Measurements from ENCODE around the gene UST. TPM values are rescaled to one million over a fixed set of nuclear protein-coding genes. Genes with fewer than 3 reads are reported as not detected.

The UST gene
- total and polyA plus RNA-seq, 2 of the 8 experiments (the other 6 are each of a cell fraction or from before 2014, with no cell fraction given), result 13.5 to 34.5 TPM

DNA sequence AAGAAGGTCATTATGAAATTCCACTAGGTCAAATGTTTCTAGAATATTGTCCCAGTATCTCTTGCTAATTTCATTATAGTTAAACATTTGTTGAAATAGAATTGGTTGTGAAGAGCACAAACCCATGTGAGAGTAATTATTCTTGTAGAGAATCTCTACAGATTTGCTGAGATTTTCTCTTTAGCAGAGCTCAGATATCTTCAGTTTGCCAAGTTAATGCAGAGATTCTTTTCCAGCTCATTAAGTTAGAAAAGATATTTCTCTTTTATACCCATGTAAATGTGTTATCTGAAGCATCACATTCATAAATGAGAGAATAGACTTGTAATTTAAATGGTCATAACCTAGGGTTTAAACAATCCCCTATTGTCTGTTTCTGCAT lies 338.7 kb downstream of the UST start:
- Histone ChIP-seq H3K27ac (ENCODE audit: low read depth, low read length) (no peak overlapping the region), H3K9me3 (ENCODE audit: insufficient read depth in 2 of 2, low read depth in 1 of 2, low read length in 1 of 2) (no peaks in the 10 kb centered on the region), H3K56ac (replicated peaks; ENCODE audit: insufficient read length, low read depth, low read length) (no peak overlapping the region), H3K14ac (ENCODE audit: insufficient read length) (no peak overlapping the region), H3K79me1 (ENCODE audit: low read depth, low read length) (no peaks in the 10 kb centered on the region; the same call in 1 of the 2 replicates), H2AFZ (ENCODE audit: low read length) (no peak overlapping the region), H2BK20ac (ENCODE audit: low read length) (no peak overlapping the region), H3K4me3 (ENCODE audit: extremely low read depth in 1 of 4, insufficient read depth in 2 of 4, low read depth in 3 of 4, low read length in 4 of 4) (no peak overlapping the region), H4K5ac (ENCODE audit: insufficient read length, low read depth, low read length) (no peak overlapping the region), H3K9ac (replicated peaks in 1 of 4; ENCODE audit: extremely low read depth in 1 of 4, low read depth in 3 of 4, low read length in 3 of 4) (no peak overlapping the region), H3K18ac (ENCODE audit: extremely low read depth, low read length) (no peak overlapping the region), H2BK12ac (ENCODE audit: low read depth, low read length) (no peak overlapping the region), H2BK5ac (ENCODE audit: low read depth, low read length) (no peak overlapping the region), H3K27me3 (replicated peaks in 1 of 4; ENCODE audit: control insufficient read depth in 3 of 4, extremely low read depth in 1 of 4, insufficient read depth in 3 of 4, low read length in 3 of 4) (no peaks in the 10 kb centered on the region), H3K79me2 (ENCODE audit: control insufficient read depth in 1 of 2, insufficient read depth in 2 of 2, low read length in 2 of 2) (no peaks in the 10 kb centered on the region), H3K4me1 (replicated peaks in 1 of 4; ENCODE audit: control insufficient read depth in 3 of 4, insufficient read depth in 4 of 4, low read length in 3 of 4) (no peaks in the 10 kb centered on the region), H4K8ac (ENCODE audit: extremely low read depth, insufficient read depth, low read length) (no peak overlapping the region), H3K23ac (ENCODE audit: insufficient read length) (no peak overlapping the region), H3K4me2 (ENCODE audit: insufficient read depth in 1 of 2, low read depth in 2 of 2, low read length in 2 of 2) (no peak overlapping the region), H3K23me2 (ENCODE audit: low read depth, low read length) (no peaks in the 10 kb centered on the region), H3K36me3 (ENCODE audit: control insufficient read depth in 2 of 4, insufficient read depth in 4 of 4, low read length in 3 of 4) (no peaks in the 10 kb centered on the region), H2BK120ac (replicated peaks; ENCODE audit: low read depth, low read length) (no peak overlapping the region), H4K91ac (replicated peaks; ENCODE audit: insufficient read length, low read length) (no peak overlapping the region), H2AK5ac (ENCODE audit: low read depth, low read length) (no peak overlapping the region), H4K20me1 (replicated peaks in 1 of 2; ENCODE audit: control insufficient read depth in 1 of 2, insufficient read depth in 2 of 2, low read length in 2 of 2) (no peaks in the 10 kb centered on the region), H3K4ac (replicated peaks; ENCODE audit: insufficient read length, low read depth, low read length) (no peak overlapping the region), H2BK15ac (ENCODE audit: low read length) (no peak overlapping the region)
- FAIRE-seq, result no peak
- DNase-seq (ENCODE audit: low read depth in 1 of 2, low spot score in 2 of 2), result no peak
- POLR2A ChIA-PET (ENCODE audit: partially characterized antibody), result no interaction called here
- CTCF ChIA-PET (ENCODE audit: partially characterized antibody), result interaction anchor here (0.8 to 2.1 kb wide), 8 partner anchors 9 to 508 kb away, joined by 3 to 12 read pairs (median 4); no protein-coding TSS in a partner anchor
- TF ChIP-seq SP1 (IDR thresholded peaks at IDR 0.05; ENCODE audit: low read depth, low read length) (no peak), PHF8 (conservative IDR thresholded peaks at IDR 0.05; ENCODE audit: low read depth, low read length) (no peak), HDAC6 (IDR thresholded peaks at IDR 0.05; ENCODE audit: low read depth, low read length) (no peak), MAFK (IDR thresholded peaks at IDR 0.05; ENCODE audit: low read depth, low read length) (no peak), CTBP2 (IDR thresholded peaks at IDR 0.05; ENCODE audit: borderline replicate concordance, insufficient read depth, insufficient read length, low read length) (no peak), JUN (IDR thresholded peaks at IDR 0.05; ENCODE audit: low read depth, low read length) (no peak), ZNF274 (IDR thresholded peaks at IDR 0.05; ENCODE audit: borderline replicate concordance, extremely low read depth, low read length) (no peak), RXRA (IDR thresholded peaks at IDR 0.05; ENCODE audit: insufficient read depth, low read depth, low read length) (no peak), SAP30 (IDR thresholded peaks at IDR 0.05; ENCODE audit: insufficient read depth, insufficient replicate concordance, low read length) (no peak), SIRT6 (IDR thresholded peaks at IDR 0.05; ENCODE audit: low read length) (no peak), POLR2AphosphoS5 (IDR thresholded peaks at IDR 0.05; ENCODE audit: low read depth, low read length) (no peak), CHD1 (IDR thresholded peaks at IDR 0.05; ENCODE audit: low read depth, low read length) (no peak)
- TF ChIP-seq, protein P1, sequence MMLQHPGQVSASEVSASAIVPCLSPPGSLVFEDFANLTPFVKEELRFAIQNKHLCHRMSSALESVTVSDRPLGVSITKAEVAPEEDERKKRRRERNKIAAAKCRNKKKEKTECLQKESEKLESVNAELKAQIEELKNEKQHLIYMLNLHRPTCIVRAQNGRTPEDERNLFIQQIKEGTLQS (IDR thresholded peaks at IDR 0.05; ENCODE audit: insufficient read depth, low read depth, low read length), result no peak
- TF ChIP-seq, protein P2, sequence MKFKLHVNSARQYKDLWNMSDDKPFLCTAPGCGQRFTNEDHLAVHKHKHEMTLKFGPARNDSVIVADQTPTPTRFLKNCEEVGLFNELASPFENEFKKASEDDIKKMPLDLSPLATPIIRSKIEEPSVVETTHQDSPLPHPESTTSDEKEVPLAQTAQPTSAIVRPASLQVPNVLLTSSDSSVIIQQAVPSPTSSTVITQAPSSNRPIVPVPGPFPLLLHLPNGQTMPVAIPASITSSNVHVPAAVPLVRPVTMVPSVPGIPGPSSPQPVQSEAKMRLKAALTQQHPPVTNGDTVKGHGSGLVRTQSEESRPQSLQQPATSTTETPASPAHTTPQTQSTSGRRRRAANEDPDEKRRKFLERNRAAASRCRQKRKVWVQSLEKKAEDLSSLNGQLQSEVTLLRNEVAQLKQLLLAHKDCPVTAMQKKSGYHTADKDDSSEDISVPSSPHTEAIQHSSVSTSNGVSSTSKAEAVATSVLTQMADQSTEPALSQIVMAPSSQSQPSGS (IDR thresholded peaks at IDR 0.05; ENCODE audit: low read length), result no peak

Data from H1 (cell line).